ENCODE results near the gene EXPH5.

GRCh38 chr11:108609682-108610081 is 16.1 kb upstream of the EXPH5 start:
- TF ChIP-seq GATA2 (IDR thresholded peaks at IDR 0.05; ENCODE audit: insufficient read depth, insufficient read length, low read depth, low read length): no peak
- no peak for TF ChIP-seq MAX (IDR thresholded peaks at IDR 0.05; ENCODE audit: insufficient read depth, insufficient read length)
- TF ChIP-seq, protein P1, sequence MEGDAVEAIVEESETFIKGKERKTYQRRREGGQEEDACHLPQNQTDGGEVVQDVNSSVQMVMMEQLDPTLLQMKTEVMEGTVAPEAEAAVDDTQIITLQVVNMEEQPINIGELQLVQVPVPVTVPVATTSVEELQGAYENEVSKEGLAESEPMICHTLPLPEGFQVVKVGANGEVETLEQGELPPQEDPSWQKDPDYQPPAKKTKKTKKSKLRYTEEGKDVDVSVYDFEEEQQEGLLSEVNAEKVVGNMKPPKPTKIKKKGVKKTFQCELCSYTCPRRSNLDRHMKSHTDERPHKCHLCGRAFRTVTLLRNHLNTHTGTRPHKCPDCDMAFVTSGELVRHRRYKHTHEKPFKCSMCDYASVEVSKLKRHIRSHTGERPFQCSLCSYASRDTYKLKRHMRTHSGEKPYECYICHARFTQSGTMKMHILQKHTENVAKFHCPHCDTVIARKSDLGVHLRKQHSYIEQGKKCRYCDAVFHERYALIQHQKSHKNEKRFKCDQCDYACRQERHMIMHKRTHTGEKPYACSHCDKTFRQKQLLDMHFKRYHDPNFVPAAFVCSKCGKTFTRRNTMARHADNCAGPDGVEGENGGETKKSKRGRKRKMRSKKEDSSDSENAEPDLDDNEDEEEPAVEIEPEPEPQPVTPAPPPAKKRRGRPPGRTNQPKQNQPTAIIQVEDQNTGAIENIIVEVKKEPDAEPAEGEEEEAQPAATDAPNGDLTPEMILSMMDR (IDR thresholded peaks at IDR 0.05; ENCODE audit: extremely low read depth in 1 of 2, insufficient read depth in 1 of 2, low read depth in 1 of 2, low read length in 2 of 2): no peak
- TF ChIP-seq POLR2AphosphoS5 (IDR thresholded peaks at IDR 0.05; ENCODE audit: insufficient read depth, low read depth, low read length): no peak
- TF ChIP-seq JUN (IDR thresholded peaks at IDR 0.05; ENCODE audit: borderline replicate concordance, insufficient read depth, insufficient read length, low read depth): no peak
- no peak for TF ChIP-seq MYC (IDR thresholded peaks at IDR 0.05; ENCODE audit: low read depth, low read length)
